Right renal cortex interstitium (tissue), 3 donors: ENCODE measurements around the gene LYRM4. TPM values are rescaled to one million over a fixed set of nuclear protein-coding genes. Genes with fewer than 3 reads are reported as not detected.

Experiments used
- DNase-seq, 3 donors: peaks; one replicate each; pipeline ENCODE4 v3.0.0-alpha.2; 2013; ENCODE audit warnings: low read depth in 3 of 3, low spot score in 2 of 3
- polyA plus RNA-seq, 3 donors: library from polyadenylated mRNA; unstranded; fragments of 120-200 nt; gene quantifications; one replicate each; pipeline ENCODE4 v1.2.1, GENCODE V29; 2013; ENCODE audit not compliant: insufficient read length in 3 of 3

The LYRM4 gene
- polyA plus RNA-seq, 3 donors, result 41.3 to 43.6 (median 43.1) TPM

DNA sequence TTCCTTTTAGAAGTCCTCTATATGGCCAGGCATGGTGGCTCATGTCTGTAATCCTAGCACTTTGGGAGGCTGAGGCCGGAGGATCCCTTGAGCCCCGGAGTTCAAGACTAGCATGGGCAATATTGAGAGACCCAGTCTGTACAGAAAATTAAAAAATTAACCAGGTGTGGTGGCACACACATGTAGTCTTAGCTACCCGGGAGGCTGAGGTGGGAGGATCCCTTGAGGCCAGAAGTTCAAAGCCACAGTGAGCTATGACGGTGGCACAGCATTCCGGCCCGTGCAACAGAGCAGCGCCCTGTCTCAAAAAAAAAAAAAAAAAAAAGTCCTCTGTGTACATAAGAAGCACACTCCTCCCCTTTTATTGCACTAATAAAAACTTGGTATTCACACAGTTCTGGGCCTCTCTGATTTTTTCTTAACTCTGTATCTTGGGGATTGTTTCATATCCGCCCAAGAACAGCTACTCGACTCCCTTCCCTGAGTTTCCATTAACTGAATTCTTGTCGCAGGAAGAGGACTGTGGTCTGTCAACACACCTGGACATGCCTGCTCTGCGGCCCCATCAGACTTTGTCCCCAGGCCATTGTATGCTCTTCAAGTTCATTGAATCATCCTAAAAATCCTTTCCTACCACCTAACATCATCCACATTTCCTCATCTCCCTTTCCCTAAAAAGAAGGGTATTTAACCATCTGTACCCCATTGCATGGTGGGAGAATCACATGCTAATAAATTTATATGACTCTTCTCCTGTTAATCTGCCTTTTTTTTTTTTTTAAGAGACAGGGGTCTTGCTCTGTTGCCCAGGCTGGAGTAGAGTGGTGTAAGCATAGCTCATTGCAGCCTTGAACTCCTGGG, 201.5 kb downstream of the LYRM4 start:
- DNase-seq, result no peak

Other genes starting within 250 kb of the LYRM4 start
- gene PPP1R3G, start 175.6 kb downstream of the LYRM4 start, polyA plus RNA-seq, result 1 to 10 TPM; 1.5 to 1.7 (median 1.5) TPM
- 10 to 100 TPM; 21.5 to 22.5 (median 21.5) TPM for gene FARS2, start 563 bp upstream of the LYRM4 start, polyA plus RNA-seq